ENCODE data around the gene FILIP1. TPM values are rescaled to one million over a fixed set of nuclear protein-coding genes. Genes with fewer than 3 reads are reported as not detected.

FILIP1 gene
- polyA plus RNA-seq, 1 donor: 2.4 TPM

DNA sequence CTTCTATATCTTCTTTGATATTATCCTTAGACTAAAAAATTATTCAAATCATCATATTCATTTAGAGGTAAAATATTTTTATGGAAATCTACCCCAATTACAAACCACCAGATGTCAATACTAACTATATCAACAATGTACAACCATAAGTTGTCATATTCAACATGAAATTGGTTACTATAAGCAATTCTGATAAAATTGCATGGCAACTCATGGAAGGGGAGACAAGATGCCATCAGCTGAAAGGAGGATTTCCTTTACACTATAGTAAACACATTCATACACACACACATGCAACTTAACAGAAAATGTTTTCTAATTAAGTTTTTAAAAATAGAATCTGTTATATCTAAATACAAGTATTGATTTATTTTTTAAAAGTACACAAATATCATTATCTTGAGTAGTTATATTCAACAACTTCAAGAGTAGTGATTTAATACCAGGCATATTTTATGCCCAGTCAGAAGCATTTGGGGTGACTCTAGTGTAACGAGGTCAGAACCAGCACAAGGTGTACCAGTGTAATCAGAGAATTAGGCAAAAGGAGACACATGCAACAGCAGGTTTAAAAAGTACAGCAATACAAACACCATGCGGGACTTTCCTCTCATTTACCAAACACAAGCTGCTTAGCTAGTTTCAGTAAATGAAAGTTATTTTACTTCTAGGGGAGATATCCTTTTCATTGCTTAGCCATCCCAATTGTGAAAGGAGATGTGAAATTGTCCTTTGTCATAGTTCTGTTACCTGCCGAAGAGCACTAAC is 1.0 kb downstream of the FILIP1 start:
- DNase-seq: no peak

DNA sequence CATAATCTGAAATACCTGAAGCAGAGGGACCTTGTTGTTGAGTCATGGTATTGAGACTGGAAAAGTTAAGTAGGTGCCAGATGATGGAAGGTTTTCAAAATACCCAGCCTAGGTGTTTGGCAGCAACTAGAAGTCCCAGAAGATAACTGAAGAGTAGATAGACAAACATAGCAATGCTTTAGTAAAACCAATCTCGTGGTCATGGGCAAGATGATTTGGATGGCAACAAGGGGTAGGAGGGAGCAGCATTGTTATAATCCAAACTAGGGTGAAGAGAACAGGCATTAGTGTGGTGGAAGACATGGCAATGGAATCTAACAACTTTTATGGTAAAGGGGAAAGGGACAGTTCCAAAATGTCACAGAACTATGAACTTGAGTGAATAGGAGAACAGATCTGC is 2.3 kb downstream of the FILIP1 start:
- DNase-seq: no peak

DNA sequence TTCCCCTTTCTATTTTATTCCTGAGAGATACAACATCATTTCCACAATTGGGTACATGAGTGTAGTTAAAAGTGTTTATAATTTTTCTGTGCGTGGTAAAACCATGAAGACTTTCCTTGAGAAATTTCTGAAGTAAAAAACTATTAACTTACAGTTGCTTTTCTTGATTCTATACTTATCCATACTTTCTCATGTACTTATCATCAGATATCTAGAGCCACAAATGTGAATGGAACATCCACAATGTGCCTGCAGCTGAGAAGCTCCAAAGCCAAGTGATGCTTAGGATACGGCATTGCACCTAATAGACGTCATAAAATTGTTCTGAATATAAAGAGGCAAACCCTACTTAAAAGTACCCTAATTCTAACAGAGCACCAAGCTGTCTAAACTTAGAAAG is 2.9 kb downstream of the FILIP1 start:
- DNase-seq: no peak

DNA sequence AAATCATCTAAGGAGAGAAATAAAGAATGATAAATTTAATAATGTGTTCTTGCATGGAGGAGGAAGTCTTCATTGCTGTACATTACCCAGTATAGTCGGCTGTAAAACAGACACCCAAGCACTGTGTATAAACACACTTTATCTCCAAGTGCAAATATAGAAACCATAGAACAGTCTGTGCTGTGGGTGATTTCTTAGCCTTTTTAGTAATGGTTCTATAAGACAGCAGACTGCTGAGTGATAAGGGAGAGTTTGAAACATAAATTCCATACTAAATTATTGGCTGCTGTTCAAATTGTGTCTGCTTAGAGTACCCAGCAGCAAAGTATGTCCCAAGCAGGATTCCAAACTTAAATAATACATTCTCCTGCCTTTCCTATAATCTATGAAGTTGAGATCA is 4.6 kb downstream of the FILIP1 start:
- no peak for DNase-seq

DNA sequence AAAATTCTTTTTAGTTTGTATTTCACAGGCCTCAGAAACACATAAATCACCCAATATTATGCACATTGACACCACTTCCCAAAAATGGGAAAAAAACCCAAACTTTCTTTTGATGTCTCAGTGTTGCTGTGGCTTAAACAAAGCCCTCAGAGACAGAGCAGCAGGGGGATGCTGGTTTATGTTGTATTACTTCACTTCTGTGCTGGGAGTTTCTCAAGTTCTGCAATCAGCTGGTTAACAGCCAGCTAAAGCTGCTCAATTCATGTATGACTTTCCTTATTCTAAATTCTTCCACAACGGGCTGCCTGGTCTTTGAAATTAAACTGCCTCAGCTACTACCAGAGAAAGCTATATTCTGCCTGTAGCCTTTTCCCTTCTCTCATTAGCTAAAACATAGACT is 5.6 kb downstream of the FILIP1 start:
- DNase-seq: no peak

DNA sequence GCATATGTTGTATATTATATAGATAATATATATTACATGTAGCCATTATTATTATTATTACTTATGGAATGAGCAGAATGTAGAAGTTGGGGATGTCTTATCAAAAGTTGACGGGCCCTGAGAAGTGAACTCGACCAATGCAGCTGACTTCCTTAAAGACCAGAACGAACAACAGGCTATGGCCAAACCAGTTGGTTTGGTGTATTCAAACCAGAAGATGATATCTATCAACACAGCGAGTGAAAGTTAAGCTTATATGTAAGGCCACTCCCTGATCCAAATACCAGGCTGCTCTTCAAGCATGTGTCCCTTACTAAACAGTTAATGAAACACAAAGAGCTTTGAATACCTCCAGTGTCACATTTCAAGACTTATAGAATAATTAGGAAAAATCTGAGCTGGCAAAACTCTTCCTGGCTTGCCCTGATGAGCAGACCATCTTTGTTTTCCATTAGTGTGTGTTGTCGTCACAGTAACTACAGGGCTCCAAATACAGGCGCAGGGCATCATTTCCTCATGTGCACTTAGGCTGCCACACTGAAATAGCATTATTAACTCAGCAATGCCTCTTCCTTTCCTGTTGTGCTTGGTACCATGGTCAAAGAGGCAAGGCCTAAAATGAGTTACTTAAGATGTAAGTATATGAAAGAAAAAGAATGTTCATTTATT is 6.6 kb downstream of the FILIP1 start:
- DNase-seq: no peak

DNA sequence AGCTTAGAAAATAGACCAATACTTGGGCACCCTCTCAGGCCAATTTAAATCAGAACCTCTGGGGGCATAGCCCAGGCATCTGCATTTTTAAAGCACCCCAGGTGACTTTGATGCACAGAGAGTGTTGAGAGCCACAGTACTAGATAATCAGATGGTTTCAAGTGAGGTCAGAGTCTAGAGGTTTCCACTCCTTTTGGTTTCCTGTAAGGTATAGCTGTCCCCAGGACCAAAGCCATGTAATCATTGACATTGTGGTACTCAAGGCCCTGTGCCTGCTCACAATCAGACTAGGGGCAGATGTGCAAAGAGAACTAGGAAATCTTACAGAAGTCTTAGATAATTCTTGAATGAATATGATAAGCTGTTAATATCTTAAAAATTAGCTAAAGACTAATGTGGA is 9.1 kb downstream of the FILIP1 start:
- DNase-seq: no peak

DNA sequence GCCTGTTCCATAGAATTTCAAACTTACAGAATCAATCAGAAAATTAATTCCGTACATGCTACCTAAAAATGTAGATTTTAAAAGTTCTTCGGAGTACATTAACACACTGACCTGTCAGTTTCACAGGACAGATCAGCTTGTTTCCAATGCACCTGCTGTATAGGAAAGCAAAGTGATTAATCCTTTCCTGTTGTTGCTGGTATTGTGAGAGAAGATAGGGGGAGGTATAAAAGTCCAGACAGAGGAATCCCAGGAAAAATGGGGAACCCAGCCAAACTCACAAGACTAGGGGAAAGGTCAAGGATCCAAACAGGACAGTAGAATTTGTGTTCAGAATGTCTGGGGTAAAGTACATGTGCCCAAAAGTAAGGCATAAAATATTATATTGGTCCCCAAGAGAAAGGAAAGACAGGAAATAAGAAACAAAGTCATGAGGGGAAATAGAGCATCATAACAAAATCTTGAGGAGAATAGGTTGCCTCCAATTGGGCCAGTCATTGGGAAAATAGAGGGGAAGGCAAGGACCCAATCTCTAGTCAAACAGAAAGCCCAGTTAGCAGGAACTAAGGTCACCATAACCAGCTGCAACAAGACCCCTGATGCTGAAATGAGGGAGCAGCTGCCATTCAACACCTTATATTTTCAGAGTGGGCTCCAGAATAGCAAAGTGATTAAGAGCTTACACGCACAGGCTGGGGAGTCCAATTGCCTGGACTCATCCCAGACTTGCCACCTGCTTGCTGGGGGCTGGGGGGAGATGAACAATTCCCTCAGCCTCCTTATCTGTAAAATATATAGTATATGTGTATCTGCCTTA is 10.3 kb downstream of the FILIP1 start:
- no peak for DNase-seq

DNA sequence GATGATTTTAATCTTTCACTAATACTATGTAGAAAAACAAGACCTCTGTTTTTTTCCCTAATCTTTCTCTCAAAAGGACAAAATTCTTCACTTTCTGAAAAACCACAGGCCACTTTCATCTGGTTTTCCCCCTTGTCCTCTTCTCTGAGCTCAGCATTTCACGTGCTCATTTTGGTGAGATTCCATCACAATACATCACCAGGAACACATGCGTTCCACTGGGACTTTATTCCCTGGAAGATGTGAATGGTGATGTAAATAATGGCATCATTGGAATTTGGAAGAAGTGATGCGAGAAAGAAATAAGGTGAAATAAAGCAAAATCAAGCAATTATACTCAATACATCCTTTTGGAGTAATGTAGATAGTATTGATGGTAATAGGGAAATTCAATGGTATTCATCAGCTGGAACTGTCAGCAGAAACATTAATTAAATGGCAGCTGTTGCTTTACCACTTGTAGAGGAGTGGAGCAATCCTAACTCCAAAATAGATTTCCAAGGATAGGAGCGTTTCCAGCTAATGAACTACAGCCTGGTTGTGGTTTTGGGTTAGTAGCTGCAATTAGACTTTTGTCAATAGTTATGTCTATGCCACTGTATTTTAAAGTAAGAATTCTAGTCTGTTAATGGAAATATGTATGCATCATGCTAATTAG is 11.5 kb downstream of the FILIP1 start:
- DNase-seq: no peak

DNA sequence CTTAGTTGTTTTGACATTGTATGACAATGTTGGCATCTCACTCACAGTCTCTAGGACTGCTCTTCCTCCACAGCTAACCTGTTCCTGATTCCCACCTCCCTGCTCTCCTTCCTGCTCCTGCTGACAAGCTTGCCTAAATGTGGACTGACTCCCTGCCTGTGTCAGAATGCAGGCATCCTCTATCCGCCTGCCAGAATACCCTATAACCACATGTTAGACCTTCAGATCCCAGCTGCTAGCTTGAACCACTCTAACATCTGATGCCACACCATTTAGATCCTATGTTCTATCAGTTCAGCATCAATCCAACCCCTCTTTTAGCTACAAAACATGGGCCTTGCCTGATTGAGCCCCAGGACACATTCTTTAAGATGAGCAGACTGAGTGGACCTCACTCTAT is 12.2 kb downstream of the FILIP1 start:
- no peak for DNase-seq

DNA sequence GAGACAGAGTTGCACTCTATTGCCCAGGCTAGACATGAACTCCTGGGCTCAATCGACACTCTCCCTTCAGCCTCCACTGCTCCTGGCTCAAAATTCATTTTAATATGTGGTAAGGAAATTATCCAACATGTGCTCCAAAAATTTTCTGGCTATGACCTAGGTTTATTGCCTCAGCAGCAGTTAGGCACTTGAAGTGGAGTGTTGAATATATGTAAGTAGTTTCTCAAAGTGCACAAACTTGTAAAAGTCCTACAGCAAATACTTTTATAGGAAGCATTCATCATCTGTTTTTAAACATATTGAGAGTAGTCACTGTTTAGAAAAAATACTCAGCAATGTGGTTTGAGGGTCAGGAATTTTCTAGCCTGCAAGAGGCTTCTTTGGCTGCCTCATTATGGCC is 13.2 kb downstream of the FILIP1 start:
- DNase-seq: no peak

DNA sequence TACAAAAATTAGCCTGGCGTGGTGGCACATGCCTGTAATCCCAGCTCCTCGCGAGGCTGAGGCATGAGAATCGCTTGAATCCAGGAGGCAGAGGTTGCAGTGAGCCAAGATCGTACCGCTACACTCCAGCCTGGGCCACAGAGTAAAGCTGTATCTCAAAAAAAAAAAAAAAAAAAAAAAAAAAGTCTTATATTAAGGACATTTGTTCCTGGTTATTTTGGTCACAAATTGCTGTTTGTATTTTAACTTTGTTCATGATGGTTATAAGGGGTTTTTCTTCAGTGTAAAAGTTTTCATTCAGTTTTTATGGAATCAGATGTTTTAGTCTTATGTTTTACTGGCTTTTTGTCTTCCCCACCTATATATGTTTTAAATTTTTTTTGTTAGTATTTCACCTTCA is 13.9 kb downstream of the FILIP1 start:
- no peak for DNase-seq

DNA sequence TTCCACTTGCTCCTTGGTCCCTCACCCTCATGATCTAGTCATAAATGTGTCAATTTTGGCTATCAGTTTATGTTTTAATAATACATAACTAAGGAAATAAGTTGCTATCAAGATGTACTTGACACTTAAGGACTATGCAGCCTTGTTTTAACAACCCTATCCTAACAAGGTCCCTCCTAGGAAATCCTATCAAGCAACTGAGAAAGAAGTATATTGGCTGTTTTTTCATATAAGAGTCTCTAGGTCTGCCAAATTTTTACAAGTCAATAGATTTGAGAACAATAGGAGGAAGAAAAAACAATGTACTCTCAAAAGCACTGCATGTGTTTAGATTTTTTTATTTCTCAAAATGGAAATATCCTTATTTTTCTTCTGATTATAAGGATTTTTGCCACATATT is 14.7 kb downstream of the FILIP1 start:
- DNase-seq: no peak

DNA sequence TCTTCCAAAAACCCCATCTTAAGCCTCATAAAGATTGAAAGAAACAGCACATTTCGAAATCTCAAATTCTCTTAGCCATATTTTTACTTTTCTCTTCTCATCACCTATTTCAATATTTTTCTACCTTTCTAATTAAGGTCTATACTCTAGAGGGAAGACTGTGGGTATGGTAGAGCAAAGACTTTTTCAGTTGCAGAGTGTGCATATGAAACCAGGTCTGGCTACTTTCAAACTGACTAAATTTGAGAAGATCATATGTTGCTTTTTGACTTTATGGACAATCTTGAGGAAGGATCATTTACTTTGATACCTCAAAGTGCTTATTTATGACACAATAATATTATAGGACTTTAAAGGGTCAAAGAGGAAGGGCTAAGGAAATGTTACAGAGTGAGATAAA is 20.7 kb downstream of the FILIP1 start:
- no peak for DNase-seq

DNA sequence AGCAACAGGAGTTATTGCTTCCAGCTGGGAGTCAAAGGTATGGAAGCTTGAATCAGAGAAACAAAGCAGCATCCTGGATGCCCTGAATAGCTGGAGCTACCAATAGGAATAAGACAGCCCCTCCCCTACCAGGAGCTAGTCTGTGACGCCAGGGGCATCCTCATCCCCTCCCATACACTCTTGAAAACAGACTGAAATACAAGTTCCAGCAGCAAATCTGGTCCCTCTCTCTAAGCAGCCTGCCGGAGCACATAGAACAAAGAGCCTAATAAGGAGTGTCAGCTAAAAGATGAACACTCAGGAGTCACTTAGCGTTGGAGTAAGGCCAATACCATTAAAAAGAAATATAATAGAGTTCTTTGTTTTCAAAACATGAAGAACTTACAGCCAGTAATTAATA is 25.6 kb downstream of the FILIP1 start:
- DNase-seq: no peak

DNA sequence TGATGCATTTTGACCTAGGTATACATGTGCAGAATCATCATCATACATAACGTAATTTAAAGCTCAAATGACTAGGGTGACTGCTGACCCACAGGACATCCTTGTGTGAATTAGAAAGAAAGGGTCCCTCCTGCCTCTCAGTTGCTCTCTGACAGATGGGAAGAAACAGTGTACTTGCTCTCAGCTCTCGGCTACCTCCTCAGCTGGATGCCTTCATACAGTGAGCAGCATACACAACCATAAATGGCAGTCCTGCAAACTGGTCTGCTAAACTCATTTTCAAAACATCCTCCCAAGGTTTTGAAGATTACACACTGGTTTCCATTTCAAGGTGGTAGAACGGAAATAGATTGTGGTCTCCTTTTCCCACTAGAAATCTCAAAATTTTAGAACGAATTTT is 26.3 kb downstream of the FILIP1 start:
- DNase-seq: no peak

DNA sequence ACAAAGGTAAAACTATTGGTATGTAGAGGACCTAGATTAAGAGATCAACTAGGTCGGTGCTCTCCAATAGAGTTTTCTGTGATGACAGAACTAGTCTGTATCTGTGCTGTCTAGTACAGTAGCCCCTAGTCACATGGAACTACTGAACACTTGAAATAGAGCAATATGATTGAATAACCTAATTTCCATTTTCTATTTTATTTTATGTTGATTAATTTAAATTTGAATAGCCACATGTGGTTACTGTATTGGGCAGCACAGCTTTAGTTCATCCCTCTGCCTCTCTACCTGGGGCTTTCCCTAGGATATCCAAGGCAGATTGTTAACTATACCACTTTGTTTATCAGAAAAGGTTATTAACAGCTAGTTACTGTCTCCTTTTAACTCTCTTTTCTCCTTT is 27.0 kb downstream of the FILIP1 start:
- DNase-seq: no peak

DNA sequence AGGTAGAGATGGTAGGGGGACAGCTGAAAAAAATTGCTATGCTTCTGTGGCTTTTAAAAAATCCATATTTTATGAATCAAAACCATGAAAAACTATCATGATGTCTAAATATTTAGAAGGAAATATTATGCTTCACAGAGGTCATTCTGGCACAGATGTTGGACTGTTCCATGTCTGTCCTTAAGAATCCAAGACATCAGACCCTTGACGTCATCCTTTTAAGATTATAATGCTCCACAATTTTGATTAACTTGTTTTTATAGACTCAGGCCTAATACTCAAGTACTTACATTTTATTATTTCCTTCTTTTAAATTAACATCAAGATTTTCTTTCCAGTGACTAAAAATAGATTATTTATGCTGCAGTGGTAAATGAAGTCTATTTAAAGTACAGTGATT is 29.7 kb downstream of the FILIP1 start:
- DNase-seq: no peak

DNA sequence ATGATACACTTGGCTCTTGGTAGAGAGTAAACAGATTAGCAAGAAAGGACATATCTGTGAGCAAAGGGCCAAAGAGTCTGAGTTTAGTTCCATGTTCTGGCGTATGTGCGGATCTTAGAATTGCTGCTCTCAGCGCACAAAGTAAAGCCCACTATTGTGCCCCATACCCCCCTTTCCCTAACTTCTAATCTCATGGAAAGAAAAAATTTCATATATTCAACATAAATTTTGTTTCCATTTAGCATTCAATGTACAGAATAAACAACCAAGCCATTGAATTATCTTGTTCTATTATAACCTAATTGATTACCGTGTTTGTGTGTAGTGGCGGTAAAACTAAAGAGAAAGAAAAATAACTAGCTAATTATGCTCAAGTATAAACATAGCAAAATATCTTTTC is 30.5 kb downstream of the FILIP1 start:
- DNase-seq: no peak

DNA sequence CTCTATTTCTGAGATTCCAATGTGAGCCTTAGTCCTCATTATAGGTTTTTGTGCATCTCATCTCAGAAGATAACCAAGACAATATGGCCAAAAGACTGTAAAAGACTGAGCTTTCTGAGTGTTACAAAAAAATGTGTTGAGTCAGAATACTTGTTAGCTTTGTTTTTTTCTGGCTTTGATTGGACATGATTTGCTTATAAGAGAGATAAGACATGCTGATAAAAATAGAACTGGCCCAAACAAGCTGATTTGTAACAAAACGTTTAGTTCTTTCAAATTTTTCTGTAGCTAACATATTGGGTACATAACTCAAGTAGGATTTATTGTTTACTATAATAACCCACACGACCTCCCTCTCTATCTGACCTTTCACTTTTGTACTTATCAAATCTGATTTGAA is 32.9 kb downstream of the FILIP1 start:
- DNase-seq: no peak

DNA sequence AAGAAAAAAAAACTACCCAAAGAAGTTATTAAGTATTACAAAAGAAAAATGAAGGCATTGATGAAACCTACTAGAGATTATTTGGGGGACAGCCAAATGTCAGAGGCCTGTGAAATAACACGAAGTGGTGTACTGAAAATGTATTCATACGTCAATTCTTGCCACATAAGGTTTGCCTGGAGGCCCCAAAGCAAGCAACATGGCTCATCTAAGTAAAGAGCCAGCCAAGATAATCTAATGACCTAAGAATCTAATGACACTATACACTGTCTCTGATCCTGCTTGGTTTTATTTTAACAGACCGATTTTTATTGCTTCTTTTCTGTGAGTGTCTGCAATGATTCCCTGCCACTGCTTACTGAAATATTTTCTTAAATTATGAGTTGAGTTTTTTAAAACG is 34.7 kb downstream of the FILIP1 start:
- no peak for DNase-seq

DNA sequence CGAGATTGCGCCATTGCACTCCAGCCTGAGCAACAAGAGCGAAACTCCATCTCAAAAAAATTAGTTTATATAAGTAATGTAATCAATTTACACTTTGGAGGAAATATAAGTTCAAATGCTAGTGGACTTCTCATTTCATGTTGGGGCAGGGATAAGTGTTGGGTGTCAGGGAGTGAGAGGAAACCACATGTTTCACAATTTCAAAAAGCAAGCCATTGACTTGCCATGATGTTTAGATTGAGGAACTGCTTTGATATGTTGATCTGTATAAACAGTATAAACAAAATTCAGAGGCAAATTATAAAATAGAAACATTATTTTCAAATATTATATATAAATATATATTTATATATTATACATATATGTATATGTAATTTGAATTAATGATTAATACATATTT is 42.7 kb downstream of the FILIP1 start:
- no peak for DNase-seq

Data from left kidney (tissue), 2 donors.